HG03280 (cell line): ENCODE measurements around the gene ADRA2B.

Experiments used
- ATAC-seq: cut with Tn5 transposase; IDR thresholded peaks from one replicate; pipeline ENCODE4 v1.9.1; 2021; ENCODE audit warnings: mild to moderate bottlenecking, moderate library complexity; ENCODE audit not compliant: unreplicated experiment

Gene ADRA2B

DNA sequence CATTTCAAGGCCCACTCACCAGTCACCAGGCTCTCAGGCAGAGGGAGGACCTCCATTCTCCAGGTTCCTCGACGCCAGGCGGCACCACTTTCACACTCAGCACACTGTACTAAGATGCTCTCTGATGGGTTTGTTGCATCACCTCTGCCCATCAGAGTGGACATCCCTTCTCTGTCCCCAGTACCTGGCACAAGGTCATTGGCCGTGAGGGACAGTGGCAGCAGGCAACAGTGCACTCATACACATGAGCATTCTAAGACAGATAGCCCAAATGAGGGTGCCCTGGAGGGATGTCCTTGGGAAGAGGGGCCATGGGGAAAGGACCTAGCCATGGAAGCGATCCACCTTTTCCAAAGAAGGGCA is 3.0 kb upstream of the ADRA2B start:
- ATAC-seq, result no peak

DNA sequence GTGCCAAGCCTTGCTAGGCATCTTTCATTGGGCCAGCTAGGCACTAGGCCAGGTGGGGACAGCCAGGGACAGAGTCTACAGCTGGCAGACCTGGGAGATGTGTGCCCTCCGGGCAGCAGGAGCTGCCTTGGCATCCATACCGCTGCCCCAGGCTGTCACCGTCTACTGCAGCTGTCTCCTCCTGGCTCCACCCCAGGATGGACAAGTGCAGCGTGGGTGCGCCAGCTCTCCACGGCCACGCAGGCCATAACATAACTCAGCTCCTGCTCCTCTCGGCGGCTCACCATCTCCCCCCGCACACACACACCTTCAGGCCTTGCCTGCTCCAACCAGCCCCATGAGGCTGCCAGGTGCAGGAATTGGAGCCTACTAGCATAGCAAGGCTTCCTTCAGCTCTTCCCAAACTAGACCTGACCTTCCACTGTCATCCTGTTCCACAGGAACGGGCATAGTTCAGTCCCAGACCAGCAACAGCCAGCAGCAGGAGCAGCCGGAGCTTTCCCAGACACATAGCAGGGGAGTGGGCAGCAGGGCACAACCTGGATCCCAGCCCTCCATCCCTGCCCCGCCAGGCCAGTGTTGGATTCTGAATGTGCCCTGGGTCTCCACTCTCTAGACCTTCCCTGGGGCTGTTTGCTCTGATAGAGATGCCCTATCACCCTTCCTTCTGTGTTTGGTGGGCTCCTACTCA is 2.5 kb upstream of the ADRA2B start:
- no peak for ATAC-seq

DNA sequence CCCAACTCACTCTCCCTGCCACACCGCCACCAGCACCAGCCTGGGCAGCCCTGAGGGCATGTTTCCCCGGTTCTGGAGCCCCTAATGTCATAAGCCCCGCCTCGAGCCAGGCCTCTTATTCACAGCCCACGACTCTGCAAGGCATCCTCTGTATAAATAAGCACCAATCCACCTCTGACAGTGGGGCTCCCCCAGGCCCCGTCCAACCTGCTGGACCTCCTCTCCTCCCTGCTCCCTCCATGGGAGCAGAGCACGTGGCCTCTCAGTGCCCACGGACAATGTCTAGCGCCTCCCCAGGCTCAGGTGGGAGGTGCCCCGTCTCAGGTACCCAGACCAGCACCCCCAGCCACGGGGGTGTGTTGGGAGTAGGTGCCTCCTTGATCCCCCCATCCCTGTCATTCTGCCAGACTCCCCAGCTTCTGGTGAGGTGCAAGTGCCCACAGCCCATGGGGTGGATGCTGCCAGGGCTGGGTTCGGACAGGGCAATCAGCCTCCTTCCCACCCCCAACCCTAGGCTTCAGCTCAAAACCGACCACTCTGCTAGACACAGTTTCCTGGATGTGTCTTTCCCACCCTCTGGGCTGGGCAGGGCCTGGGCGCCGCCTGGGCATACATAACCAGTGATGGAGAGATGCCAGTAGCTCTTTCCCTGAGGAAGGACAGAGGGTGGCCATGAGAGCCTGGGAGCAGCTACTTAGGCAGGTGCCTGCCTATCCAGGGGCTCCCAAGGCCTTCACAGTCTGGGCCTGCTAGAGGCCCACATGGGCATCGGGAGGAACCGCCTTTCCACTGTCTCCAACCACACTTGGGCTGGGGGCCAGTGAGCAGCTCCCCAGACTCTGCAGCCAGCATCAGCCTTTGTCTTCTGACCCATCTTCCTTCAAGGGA is 1.6 kb upstream of the ADRA2B start:
- no peak for ATAC-seq

DNA sequence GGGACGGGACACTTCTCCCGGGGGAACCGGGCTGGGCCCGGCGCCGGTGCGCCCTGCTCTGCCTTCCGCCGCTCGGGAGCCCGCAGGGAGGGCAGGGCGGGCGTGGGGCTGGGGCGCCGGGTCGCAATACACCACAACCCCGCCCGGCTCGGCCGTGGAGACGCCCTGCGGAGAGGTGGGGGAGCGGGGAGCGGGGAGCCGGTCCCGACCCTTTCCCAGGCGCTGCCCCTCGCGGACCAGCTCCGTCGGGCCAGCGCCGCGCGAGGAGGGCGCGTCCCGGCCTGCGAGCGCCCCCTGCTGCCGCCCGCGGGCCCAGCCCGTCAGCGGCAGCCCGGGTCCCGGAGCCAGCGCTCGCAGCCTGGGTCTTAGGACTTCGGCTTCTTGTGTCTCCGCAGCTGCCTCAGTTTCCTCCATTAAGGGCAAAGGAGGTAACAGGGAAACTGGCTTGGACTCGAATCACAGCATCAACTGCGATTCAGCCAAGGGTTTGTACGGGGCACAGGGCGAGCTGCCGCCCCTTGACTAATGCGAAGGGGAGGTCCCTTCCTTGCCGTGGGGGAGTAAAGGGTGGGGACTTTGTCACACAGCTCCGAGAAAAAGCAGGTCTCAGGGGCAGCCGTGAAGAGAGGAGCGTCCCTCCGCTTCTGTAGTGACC is 635 bp upstream of the ADRA2B start:
- peak; percentile 77 for ATAC-seq

DNA sequence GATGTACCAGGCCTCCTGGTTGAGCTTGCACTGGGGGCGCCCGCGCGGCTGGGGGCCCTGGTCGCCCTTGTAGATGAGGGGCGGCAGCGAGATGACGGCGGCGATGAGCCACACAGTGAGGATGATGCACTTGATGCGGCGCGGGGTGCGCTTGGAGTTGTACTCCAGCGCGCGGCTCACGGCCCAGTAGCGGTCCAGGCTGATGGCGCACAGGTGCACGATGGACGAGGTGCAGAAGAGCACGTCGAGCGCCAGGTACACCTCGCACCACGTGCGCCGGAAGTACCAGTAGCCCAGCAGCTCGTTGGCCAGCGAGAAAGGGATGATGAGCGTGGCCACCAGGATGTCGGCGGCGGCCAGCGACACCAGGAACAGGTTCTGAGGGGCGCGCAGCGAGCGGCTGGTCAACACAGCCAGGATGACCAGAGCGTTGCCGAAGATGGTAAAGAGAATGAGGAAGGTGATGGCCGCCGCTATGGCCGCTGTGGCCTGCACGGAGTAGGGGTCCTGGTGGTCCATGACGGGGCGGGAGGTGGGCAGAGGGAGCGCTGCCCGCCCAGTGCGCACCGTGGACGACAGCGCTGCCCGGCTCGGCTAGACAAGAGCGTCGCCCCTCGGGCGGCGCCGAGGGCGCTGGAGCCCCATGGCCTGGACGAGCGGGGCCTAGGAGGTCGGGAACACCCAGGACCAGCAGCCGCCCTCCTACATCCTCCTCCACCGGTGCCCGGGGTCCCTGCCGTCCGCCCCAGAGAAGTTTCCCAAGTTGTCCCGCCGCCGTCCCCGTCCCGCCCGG is 544 bp downstream of the ADRA2B start:
- ATAC-seq, result no peak

DNA sequence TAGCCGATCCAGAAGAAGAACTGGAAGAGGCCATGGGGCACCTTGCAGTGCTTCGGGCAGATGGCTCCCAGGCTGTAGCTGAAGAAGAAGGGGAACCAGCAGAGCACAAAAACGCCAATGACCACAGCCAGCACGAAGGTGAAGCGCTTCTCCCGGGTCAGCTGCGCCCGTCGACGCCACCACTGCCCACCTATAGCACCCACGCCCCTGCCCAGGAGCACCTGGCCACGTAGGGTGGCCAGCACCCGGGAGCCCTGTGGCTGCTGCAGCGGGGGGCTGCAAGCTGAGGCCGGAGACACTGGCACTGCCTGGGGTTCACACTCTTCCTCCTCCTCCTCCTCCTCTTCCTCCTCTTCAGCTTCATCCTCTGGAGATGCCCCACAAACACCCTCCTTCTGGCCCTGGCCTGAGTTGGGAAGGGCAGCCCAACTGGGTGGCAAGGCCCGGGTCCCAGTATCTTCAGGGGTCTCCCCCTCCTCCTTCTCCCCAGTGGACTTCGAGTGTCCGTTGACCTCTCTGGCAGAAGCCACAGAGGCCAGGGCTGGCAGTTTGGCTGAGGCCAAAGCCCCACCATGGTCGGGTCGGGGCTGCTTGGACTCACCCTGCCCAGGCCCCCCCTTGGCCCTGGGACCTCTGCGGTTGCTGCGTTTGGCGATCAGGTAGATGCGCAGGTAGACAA is 1.3 kb downstream of the ADRA2B start:
- ATAC-seq, result no peak

DNA sequence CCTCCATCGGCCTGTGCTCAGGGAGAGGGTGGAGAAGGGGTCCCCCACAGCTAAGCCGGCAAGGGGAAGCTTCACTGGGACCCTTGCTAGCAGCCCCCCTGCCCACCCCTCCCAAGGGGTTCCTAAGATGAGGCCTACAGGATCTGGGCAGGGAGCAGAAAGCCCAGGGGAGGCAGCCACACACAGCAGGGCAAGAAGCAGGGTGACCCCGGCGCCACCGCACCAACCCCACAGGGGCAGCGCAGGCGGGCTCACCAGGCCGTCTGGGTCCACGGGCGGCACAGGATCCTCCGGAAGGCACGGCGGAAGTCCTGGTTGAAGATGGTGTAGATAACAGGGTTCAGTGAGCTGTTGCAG is 1.8 kb downstream of the ADRA2B start:
- ATAC-seq, result no peak

DNA sequence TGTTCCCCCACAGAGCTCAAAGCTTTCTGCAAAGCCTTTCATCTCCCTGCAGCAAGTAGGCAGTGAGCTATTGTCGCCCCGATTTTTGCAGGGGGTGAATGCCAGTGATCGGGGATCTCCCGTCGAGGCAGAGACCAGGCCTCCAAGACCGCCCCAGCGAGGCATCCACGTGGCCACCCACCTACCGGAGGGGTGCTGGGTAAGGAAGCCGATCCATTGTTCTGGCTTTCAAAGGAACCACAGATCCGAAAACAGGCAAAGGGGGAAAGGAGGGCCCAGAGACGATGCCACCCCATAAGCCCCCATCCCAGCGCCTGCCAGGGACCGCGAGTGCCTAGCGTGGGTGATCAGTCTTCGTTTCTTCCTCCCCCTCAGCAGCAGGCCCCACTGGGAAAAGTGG is 2.4 kb downstream of the ADRA2B start:
- ATAC-seq, result no peak

DNA sequence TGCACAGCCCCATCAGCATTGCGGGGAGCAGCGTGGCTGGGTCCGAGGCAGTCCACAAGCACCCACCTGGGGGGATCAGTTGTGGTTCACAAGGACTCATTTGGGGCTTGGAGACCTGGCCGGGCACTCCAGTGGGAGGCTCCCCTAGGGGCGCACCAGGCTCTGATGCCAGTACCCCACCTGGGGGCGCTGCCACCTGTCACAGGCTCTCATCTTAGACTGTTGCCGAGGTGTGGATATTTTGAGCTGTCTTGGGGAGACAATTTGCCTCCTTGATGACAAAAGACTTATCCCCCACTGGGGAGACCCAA is 3.0 kb downstream of the ADRA2B start:
- no peak for ATAC-seq

DNA sequence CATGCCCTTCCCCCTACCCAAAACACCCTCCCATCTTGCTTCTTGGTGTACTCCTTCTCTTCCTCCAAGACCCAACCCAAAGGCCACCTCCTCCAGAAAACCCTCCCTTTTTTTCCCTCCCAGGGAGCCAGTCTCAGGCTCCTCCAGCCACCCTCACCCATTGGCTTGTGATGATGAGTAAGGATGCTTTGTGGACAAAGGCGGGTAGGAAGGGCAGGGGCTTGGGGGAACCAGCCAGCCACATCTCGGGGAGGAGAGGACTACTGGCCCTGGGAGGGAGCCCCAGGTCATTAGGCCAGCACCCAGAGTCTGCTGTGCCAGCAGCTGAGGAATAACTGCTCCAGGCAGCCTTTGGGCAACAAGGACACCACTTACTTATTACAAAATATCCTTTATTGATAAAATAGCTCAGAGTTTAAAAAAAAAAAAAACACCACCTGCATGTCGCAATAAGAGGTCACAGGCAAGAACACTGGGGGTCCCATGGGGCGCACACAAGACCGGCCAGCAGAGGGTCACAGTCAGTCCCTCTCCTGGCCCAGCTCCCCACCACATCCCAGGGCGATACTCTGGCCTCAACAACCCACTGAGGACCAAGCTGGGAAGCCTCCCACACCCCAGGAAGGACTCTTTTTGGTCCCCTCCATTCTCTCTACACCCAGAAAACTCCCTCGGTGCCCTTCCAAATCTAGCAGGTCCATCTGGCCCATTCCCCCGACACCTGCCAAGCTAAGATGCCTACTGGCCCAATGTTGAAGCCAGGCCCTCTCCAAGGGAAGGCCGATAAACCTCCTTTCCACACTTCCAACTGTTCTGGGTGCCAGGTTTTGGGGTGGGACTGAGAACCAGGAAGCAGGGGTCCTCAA is 3.6 kb downstream of the ADRA2B start:
- no peak for ATAC-seq

DNA sequence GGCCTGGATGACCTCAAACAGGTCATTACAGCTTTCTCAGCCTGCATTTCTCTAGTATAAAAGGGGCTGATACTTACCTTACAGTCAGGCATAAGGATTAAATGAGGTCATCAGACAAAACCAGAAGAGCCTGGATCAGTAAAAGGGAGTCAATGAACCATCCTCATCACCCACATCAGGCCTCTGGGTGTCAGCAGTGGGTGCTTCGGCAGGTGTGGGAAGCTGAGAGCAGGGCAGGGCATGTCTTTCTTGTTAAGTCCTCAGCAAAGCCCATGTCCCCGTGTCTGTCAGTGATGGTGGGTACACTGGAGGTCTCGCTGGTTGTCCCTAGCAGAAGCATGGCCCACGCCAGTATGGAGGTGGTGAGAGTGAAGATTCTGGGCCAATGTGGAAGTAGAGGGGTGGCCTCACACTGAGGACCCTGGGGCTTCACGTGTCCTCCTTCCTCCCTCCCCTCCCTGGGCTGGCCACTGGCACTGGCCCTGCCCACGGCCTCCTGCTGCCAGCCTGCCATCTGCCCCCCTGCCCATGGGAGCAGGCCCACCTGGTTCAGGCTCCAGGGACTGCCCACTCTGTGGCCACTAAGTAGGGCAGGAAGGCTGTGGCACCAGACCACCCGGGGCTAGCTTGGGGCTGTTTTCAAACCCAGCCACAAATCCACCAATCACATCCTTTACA is 4.4 kb downstream of the ADRA2B start:
- no peak for ATAC-seq

DNA sequence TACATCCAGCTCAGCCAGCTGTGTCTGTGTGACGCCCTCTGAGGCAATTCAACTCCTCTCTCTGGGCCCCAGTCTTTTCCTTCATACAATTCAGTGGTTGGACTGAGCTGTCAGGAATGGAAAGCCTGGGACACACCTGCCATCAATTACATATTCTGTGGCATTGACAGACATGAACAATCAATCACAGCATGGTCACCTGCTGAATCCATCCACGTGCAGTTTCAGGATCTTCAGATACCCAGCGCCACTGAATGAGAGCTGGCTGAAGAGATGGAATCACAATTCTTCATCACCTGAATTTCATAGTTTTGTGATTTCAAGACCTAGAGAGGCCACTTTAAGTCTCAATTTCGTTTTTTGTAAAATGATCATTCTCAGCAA is 5.1 kb downstream of the ADRA2B start:
- ATAC-seq, result no peak

DNA sequence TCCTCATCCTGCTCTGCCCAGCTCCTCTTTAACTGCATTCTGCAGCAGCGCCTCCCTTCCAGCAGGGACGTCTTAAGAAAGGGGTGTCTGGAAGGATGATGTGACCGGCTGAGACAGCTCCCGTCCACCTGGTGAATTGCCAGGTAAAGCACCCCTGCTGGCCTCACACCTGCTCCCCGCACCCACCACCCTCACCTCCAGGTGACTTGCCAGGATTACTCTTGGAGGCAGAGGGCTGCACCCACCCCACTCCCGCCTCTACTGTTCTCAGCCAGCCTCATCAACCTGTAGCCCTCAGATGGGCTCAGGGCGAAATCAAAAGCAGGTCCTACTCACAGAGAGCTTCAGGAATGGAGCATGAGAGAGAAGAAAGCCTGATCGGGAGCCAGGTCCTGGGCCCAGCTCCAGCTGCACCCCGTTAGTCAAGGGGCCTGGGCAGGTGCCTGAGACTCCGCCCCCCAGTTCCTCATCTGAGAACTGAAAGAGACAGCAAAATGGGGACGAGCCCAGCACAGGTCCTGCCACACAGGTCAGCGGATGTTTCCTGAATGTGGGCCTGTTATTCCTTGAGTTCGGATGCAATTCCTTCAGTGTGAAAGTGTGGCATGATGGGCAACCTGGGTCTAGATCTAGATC is 5.6 kb downstream of the ADRA2B start:
- no peak for ATAC-seq

DNA sequence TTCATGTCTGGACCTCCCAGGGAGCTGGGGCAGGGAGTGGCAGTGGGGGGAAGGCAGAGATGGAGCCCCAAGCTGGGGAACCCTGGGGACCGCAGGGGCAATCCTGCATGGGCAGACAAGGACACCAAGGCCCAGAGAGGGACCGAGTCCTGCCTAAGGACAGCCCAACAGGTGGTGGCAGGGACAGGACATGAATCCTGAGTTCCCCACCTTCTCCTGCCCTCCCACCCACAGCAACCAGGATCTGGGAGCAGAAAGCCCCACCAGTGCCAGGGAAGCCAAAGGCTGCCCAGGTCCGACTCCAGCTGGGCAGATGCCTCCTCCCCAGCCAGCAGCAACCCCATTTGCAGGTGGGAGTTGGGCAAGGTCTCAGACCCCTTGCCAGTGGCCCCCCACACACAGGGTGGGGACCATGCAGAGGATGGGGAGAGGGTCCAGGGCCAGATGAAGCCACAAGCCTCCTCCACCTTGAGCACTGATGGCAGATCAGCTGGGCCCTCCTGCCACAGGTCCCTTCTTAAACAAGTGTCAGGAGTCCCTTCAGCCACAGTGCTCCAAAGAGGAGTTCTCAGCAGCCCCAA is 6.3 kb downstream of the ADRA2B start:
- no peak for ATAC-seq

DNA sequence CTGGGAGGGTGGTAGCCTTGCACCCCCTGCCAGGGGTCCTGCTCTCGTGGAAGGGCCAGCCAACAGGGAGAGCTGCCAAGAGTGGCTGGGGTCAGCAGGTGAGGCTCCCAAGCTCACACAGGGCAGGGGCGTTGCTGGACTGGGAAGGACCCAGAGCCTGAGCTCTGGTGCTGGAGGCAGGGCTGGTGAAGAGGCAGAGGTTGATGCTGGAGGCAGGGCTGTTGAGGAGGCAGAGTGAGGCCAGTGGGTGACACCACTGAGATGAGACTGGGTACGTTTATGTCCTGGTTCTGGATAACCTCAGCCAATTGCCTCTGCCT is 7.0 kb downstream of the ADRA2B start:
- ATAC-seq, result no peak

DNA sequence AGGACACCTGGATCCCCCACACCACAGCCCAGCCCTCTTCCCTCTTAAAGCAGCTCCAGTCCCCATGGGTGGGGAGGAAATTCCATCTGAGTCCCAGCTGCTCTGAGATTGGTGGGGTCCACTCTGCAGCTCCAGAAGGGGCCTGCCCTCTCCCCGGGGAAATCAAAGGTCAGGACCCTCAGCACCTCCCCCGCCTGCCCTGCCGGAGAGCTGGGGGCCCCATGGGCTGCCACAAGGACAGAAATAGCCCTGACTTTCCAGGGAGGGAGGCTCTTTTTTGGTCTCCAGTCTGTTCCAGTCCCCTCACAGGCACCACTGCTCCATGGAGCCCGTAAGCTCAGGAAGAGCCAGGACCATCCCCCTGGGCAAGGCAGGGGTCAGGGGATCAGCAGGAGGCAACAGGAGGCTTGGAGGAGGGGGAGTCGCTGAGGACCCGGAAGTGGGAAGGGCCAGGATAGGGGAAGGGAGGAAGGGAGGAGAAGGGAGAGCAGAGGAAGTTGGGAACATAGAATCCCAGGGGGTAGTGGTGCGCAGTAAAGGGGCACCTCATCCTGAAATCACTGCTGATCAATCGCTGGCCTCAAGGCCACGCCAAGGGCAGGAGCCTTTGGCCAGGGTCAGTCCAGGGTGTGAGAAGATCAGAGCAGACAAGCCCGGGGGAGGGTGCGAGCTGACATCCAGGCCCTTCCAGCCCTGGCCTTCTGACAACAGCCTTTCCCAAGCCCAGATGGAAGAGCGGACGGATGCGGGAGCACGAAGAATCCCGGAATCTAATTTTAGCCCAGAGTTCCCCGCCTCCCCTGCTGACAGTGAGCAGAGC is 7.6 kb downstream of the ADRA2B start:
- ATAC-seq, result no peak

DNA sequence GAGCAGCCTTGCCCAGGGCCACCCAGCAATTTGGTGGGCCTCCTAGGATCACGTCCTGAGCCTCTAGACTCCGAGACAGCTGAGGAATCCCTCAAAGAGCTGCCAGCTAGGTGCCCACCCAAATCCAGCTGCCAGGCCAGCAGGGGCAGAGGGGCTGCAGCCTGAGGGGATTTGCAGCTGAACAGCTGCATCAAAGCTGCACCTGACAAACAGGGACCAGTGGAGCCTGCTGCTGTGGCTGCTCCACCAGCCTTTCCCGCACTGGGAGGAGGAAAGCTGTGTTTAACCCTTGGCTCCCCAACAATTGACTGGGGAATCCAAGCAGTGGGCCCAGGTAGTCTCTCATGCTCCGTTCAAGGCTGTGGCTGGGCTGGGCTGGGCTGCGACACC is 8.2 kb downstream of the ADRA2B start:
- no peak for ATAC-seq

DNA sequence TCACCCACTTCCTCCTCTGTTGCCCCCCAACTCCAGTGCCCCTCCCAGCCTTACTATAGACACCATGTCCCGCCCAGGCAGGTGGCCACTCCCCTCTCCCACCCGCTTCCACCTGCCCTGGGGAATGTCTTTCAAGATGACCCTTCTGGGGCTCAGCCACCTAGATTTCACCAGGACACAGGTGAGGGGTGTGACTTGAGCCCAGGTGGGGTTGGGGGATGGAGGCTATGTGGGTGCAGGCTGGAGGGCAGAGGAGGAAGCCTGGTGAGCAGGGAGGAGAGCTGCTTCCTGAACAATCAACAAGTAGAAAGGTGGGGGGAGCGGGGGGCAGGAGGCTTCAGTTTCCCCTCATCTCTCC is 8.7 kb downstream of the ADRA2B start:
- no peak for ATAC-seq
